ENCODE measurements around the gene WIF1. TPM values are rescaled to one million over a fixed set of nuclear protein-coding genes. Genes with fewer than 3 reads are reported as not detected.
A peak's percentile ranks its signal among the peaks of the same experiment; 100 is the strongest.

Gene WIF1
- total RNA-seq, 3 donors from 2014 or later (not counting 1 experiment from before 2014, with no cell fraction given), result not detected

GRCh38 chr12:65121956-65122469, 908 bp upstream of the WIF1 start:
- Mint-ChIP-seq H3K4me3 (peak overlapping the region; percentile 5), H3K27ac (no peak overlapping the region), H3K36me3 (no peaks in the 10 kb centered on the region), H3K9me3 (no peaks in the 10 kb centered on the region), H3K27me3 (ENCODE audit: low read depth in 2 of 2) (peaks cover 32 to 37% of the 10 kb centered on the region in 2 donors), H3K4me1 (peaks cover 7 to 9% of the 10 kb centered on the region in 2 donors)
- no peak for ATAC-seq
- Histone ChIP-seq H3K4me3 (ENCODE audit: low read length) (no peak overlapping the region), H3K27ac (ENCODE audit: low read length) (no peak overlapping the region), H3K27me3 (ENCODE audit: control insufficient read depth, insufficient read depth, low read length) (peaks cover 59% of the 10 kb centered on the region), H3K36me3 (ENCODE audit: control insufficient read depth, insufficient read depth, low read length) (no peaks in the 10 kb centered on the region), H3K9me3 (ENCODE audit: control insufficient read depth, insufficient read depth, low read length) (no peaks in the 10 kb centered on the region), H3K4me1 (ENCODE audit: control insufficient read depth, insufficient read depth, low read length) (peaks cover 8% of the 10 kb centered on the region)
- intact Hi-C loops (cut with micrococcal nuclease), result loop anchor here (5.0 kb wide), 1 partner anchor 110 kb away; no protein-coding TSS in a partner anchor
- TF ChIP-seq CTCF (IDR thresholded peaks at IDR 0.05), result no peak
- WGBS (ENCODE audit: insufficient coverage), result 85% methylated on average over 34 of the region's 34 CpGs
- DNase-seq, result no peak

GRCh38 chr12:65119063-65119462, 2.0 kb downstream of the WIF1 start:
- Mint-ChIP-seq H3K4me1 (peaks cover 7 to 9% of the 10 kb centered on the region in 2 donors), H3K4me3 (no peak overlapping the region), H3K36me3 (no peaks in the 10 kb centered on the region), H3K9me3 (no peaks in the 10 kb centered on the region), H3K27ac (no peak overlapping the region), H3K27me3 (ENCODE audit: low read depth in 2 of 2) (peaks cover 35 to 48% of the 10 kb centered on the region in 2 donors)
- no peak for ATAC-seq
- Histone ChIP-seq H3K36me3 (ENCODE audit: control insufficient read depth, insufficient read depth, low read length) (no peaks in the 10 kb centered on the region), H3K27ac (ENCODE audit: low read length) (no peak overlapping the region), H3K4me1 (ENCODE audit: control insufficient read depth, insufficient read depth, low read length) (peaks cover 8% of the 10 kb centered on the region), H3K27me3 (ENCODE audit: control insufficient read depth, insufficient read depth, low read length) (peaks cover 47% of the 10 kb centered on the region), H3K9me3 (ENCODE audit: control insufficient read depth, insufficient read depth, low read length) (no peaks in the 10 kb centered on the region), H3K4me3 (ENCODE audit: low read length) (no peak overlapping the region)
- no CpG with 5 or more reads among the region's 3 CpGs for WGBS (ENCODE audit: insufficient coverage)
- DNase-seq, result no peak
- intact Hi-C loops (cut with micrococcal nuclease), result no loop called here
- TF ChIP-seq CTCF (IDR thresholded peaks at IDR 0.05), result no peak

GRCh38 chr12:65113621-65114035, 7.5 kb downstream of the WIF1 start:
- 56% methylated on average over 1 of the region's 1 CpG for WGBS (ENCODE audit: insufficient coverage)
- no peak for TF ChIP-seq CTCF (IDR thresholded peaks at IDR 0.05)
- H3K27ac Mint-ChIP-seq, result no peak overlapping the region
- H3K36me3 Mint-ChIP-seq, result no peaks in the 10 kb centered on the region
- no peak for DNase-seq
- Histone ChIP-seq H3K36me3 (ENCODE audit: control insufficient read depth, insufficient read depth, low read length) (no peaks in the 10 kb centered on the region), H3K9me3 (ENCODE audit: control insufficient read depth, insufficient read depth, low read length) (no peaks in the 10 kb centered on the region), H3K4me1 (ENCODE audit: control insufficient read depth, insufficient read depth, low read length) (no peaks in the 10 kb centered on the region), H3K27ac (ENCODE audit: low read length) (no peak overlapping the region), H3K4me3 (ENCODE audit: low read length) (no peak overlapping the region), H3K27me3 (ENCODE audit: control insufficient read depth, insufficient read depth, low read length) (peaks cover 9% of the 10 kb centered on the region)
- H3K4me3 Mint-ChIP-seq, result no peak overlapping the region
- H3K4me1 Mint-ChIP-seq, result no peaks in the 10 kb centered on the region
- no peak for ATAC-seq
- intact Hi-C loops (cut with micrococcal nuclease), result no loop called here
- H3K27me3 Mint-ChIP-seq (ENCODE audit: low read depth in 2 of 2), result peaks cover 33 to 47% of the 10 kb centered on the region in 2 donors
- H3K9me3 Mint-ChIP-seq, result no peaks in the 10 kb centered on the region

GRCh38 chr12:65106948-65107347, 14.2 kb downstream of the WIF1 start:
- TF ChIP-seq CTCF (IDR thresholded peaks at IDR 0.05), result no peak
- no peaks in the 10 kb centered on the region for H3K36me3 Mint-ChIP-seq
- no peak overlapping the region for H3K27ac Mint-ChIP-seq
- H3K9me3 ChIP-seq (ENCODE audit: control insufficient read depth, insufficient read depth, low read length), result no peaks in the 10 kb centered on the region
- H3K4me1 Mint-ChIP-seq, result no peaks in the 10 kb centered on the region
- peaks cover 8 to 13% of the 10 kb centered on the region in 2 donors for H3K27me3 Mint-ChIP-seq (ENCODE audit: low read depth in 2 of 2)
- intact Hi-C loops (cut with micrococcal nuclease), result no loop called here
- no peaks in the 10 kb centered on the region for H3K4me1 ChIP-seq (ENCODE audit: control insufficient read depth, insufficient read depth, low read length)
- DNase-seq (no peak), ATAC-seq (no peak)
- no peaks in the 10 kb centered on the region for H3K27me3 ChIP-seq (ENCODE audit: control insufficient read depth, insufficient read depth, low read length)
- no peaks in the 10 kb centered on the region for H3K36me3 ChIP-seq (ENCODE audit: control insufficient read depth, insufficient read depth, low read length)
- no peak overlapping the region for H3K4me3 Mint-ChIP-seq
- H3K9me3 Mint-ChIP-seq, result no peaks in the 10 kb centered on the region
- no peak overlapping the region for H3K27ac ChIP-seq (ENCODE audit: low read length)
- no peak overlapping the region for H3K4me3 ChIP-seq (ENCODE audit: low read length)
